DMS 273 treated with DMSO at 0.1 percent for 48 hours (cell line): ENCODE results near the gene SNRPD2.
"Not testable (repeated sequence)": the region's sequence is repeated elsewhere in the genome, so short reads cannot be mapped to it uniquely, and the experiment has no call there.

Source experiments
- DNase-seq: peaks from one replicate; lab custom pipeline; 2025; lab: John Stamatoyannopoulos, UW

The SNRPD2 gene

DNA sequence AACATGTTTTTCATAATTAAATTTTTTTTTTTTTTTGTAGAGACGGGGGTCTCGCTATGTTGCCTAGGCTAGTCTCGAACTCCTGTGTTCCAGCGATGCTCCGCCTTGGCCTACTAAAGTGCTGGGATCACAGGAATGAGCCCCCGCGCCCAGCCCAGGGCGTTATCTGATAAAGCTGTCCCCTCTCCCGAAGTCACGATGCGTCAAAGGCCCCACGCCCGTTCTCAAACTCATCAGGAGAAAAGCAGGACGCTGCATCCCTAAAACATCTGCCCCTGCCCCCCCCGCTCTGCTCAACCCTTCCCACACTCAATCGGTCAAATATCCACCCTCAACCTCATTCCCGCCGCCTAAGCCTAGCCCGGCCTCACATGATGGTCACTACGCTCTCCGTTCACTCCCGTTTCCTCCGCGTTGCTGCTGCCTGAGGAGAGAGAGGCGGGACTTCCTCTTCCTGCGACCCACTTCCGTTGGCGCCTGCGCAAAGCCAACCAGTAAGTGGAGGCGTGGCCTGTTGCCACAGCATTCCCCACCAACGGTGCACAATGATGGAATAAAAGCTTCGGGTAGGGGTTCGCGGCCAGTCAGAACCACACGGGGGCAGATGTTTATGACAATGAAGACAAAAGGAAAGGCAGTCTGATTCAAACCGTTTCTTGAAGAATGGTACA lies at the start of gene SNRPD2:
Gene SNRPD2, minus strand, starts transcription at position 438 of the 671 bp plus-strand sequence. Its CDS starts 65 bp downstream, at position 373.
- peak; percentile 90 for DNase-seq

DNA sequence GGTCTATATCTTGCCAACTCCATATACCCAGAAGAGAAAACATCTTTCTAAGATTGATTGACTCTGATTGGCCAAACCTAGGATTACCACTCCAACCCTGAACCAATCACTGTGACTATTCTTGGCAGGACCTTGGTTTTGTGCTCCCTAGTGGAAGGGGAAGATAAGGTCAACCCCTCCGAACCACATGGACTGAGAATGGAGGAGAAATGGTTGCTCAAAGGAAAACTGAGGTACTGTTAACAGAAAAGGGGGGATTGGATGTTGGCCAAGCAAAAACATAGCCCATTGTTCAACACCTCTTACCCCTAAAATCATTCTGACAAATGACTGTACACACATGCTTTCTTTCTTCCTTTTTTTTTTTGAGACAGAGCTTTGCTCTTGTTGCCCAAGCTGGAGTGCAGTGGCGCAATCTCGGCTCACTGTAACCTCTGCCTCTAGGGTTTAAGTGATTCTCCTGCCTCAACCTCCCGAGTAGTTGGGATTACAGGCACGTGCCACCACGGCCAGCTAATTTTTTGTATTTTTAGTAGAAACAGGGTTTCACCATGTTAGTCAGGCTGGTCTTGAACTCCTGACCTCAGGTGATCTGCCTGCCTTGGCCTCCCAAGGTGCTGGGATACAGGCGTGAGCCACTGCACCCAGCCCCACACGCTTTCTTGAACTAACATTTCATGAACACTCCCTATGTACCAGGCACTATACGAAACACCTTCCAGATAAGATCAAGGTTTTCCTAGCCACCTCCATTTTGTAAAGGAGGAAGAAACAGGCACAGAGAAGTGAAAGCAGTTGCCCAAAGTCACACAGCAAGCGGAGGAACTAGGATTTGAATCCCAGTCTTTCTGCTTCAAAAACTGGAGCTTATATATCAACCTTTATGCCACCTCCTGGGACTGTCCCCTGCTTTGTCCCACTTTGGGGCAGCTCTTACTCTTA lies 48.0 kb upstream of the SNRPD2 start:
- DNase-seq, result no peak

DNA sequence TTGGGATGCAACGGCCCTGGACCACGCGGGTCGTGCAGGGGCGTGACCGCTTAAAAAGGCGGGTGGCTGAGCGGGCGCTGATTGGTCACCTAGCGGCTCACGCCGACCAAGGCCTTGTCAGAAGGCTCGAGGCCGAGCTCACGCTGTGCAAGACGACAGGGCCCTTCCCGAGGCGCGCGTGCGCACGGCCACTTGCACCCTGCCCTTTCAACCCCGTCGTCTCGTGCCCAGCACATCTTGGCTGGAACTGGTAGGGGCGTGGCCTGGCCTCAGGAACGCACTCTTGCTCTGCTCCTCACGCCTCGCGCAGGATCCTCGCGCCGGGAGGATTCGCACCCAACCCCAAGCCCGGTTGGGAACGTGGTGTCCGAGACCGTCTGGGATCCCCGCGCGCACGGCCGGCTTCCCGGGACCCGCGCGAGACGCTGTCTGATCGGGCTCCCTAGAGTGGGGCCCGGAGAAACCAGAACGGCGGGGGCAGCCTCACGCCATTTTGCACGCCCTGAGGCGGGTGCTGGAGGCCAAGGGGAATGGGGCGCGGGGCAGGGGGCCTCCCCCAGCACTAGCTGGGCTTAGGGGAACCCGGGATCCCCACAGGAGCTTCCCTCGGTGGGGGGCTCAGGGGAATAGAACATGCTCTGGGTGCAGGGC lies 41.5 kb upstream of the SNRPD2 start, which contains the start of gene MEIOSIN:
Gene MEIOSIN, plus strand, starts transcription at position 280 of the 651 bp plus-strand sequence. CDS start 1,938 bp downstream, outside the sequence.
- DNase-seq, result no peak

DNA sequence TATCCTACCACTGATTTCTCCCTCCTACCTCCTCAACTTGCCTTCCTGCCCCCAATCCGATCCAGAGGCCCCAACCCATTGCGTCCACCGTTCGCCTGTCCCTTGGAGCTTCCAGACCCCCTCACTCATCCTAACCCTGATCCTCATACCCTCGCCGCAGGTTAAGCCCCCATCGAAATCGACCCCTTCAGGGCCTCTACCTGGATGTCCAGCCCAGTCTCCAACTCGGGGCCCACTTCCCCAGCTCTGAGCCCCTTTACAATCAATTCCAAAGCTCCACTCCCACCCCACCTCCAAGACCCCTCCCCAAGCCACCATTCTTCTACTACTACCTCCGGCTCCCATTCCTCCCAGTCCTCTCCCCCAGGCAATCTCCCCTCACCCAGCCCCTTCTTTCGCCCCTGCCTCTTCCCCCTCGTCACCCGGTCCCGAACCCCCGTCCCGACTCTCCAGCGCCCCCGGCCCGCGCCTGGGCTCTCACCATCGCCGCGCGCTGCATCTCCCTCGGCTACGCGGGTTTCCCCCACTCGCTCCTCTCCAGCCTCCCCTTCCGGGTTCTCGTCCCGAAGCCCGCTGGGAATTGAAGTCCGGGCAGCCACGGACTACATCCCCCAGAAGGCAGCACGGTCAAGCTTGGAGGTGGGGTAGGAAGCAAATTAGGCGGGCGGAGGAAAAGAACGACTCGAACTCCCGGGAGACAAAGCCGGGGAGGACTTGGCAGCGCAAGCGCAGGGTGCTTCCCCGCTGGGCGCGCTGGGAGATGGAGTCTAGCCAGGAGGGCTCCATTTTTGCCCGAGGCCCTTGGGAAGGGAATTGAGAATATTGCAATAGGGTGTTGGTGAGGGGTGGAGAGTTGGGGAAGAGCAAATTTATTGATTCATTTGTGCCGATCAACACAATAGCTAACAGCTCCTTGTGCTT lies 38.9 kb upstream of the SNRPD2 start, which contains the start of gene FBXO46:
Gene FBXO46, minus strand, starts transcription at position 529 of the 921 bp plus-strand sequence. CDS start 17,401 bp downstream, outside the sequence.
- peak; percentile 98 for DNase-seq

DNA sequence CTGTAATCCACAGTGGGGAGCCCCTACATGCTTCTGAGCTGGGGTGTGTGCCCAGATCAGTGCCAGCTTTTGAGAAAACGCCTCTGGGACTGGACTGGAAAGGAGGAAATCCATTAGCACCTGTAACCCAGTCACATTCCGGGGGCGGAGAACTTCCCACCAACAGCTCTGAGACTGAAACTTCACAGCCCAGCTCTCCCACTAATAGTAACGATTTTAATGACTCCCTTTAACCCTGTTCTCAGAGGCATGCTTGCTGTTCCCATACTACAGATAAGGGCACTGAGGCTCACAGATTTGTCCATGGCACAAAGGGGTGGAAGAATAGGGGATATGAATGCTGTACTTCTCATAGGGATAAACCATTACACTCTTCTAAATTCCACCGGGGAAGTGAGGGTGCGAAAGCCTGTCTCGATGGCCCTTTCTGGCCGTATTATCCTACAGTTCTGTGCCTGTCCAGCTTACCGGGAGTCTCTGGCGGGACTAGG lies 38.1 kb upstream of the SNRPD2 start:
- DNase-seq, result no peak

DNA sequence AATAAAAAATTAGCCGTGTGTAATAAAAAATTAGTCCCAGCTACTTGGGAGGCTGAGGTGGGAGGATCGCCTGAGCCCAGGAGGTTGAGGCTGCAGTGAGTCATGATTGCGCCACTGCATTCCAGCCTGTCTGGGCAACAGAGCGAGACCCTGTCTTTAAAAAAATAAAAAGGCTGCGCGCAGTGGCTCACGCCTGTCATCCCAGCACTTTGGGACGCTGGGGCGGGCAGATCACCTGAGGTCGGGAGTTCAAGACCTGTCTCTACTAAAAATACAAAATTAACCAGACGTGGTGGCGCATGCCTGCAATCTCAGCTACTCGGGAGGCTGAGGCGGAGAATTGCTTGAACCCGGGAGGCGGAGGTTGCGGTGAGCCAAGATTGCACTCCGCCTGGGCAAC lies 36.9 kb upstream of the SNRPD2 start:
- not testable (repeated sequence) for DNase-seq

DNA sequence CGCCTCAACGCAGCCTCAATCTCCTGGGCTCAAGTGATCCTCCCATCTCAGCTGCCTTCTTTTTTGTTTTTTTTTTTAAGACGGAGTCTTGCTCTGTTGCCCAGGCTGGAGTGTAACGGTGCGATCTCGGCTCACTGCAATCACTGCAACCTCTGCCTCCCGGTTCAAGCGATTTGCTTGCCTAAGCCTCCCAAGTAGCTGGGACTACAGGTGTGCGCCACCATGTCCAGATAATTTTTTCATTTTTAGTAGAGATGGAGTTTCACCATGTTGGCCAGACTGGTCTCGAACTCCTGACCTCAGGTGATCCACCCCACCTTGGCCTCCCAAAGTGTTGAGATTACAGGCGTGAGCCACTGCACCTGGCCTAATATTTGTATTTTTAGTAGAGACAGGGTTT lies 28.3 kb upstream of the SNRPD2 start:
- not testable (repeated sequence) for DNase-seq

DNA sequence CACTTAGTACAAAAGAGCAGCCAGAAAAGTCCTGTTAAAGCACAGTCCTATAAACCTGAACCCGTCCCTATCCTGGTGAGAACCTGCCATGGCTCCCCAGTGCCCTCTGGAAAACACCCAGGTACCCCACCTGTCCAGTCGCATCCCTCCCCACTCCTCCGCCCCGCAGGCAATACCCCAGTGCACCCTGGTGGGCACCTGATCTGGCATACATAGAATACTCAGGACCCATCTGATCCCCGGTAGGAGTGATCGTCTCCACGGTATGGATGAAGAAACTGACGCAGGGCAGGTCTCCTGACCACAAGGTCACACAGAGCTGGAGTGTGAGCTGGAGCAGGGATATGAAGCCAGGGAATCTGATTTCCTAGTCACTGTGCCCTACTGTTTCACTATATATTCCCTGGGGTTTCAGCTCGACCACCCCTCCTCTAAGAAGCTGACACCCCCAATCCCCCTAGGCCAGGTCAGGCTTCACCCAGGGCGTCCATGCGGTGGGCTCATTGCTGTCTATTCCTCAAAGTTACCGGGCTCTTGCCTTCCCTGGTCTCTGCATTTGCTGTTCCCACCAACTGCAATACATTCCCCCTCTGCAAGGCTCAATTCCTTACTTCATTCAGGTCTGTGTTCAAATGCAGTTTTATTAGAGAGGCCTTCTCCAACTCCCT lies 26.4 kb upstream of the SNRPD2 start:
- DNase-seq, result no peak

DNA sequence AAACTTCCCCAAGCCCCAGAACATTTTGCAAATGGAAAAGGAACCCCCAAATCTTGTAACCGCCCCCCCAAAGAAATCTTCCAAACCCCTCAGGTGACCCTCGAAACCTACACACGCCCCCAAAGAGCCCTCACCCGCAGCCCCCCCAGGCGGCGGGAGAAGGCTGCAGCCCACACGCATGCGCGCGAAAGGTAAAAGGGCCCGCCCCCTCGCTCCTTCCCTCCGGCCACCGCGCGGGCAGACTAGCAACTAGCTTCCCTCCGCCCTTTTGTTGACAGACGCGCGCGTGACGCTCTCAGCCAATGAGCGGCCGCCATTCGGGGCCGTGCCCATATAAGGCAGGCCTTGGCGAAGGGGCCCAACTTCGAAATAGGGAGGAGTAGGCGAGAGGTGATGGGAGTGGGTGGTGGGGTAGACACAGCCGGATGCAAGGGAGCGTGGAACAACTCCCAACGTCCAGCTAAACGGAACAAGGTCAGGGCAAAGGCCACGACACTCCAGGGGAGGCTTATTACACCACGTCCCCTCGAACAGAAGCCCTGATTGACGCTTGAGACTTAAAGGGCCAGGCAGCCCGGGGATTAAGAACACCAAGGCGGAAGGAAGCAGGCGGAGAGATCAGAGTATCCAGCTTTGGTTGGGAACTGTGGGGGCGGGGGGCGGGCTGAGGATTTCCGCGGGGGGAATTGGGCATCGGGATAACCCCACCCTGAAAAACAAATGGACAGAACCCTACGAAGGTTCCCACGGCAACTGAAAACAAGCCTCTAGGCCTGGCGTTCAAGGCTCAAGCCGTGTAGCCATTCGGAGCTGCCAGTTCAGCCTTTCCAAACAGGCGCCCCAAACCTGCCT lies 25.6 kb upstream of the SNRPD2 start:
- DNase-seq, result peak; percentile 98

DNA sequence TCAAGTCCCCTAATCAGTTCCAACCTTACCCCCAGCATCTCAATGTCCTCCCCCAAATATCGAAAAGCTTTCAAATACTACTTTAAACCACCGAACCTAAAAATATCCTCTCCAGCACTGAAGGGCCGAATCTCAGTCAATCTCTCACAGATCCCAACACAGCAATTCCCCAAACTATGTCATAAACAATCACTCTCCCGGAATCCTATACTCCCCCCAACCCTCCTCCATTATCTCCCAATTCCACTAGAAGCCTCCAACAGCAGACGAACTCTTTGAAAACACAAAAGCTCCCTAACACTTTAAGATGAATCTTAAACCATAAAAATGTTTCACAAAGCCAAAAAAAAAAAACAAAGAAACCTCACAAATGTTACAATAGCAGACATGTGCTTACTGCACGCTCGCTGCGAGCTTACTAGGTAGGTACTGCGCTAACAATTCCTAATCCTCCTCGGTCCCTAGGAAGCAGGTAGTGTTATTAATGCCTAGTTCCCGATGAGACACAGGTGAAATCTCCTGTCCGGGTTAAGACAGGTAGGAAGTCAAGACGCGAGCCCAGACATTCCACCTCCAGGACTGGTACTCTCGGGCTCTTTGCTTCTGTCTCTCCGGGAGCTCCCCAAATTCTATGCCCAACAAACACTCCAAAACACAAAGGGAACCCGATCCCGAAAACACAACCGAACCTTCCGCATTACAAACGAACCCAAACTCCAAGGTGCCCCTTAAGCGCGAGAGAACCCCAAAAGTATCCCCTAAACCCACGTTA lies 24.8 kb upstream of the SNRPD2 start:
- no peak for DNase-seq

DNA sequence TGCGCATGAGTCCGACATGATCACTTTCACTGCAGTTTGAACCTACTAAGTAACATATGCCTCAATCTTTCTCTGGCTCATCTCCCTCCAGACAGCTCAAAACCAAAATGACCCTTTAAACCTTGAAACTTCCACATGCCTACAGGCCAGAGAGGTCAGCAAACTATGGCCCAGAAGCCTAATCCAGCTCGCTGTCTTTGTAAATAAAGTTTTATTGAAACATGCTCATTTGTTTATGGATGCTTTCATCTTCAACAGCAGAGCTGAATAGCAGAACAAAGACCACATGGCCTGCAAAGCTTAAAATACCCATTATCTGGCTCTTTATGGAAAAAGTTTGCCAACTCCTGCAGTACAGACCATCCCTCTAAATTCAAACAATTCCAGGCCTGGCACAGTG lies 23.4 kb upstream of the SNRPD2 start:
- DNase-seq, result no peak

DNA sequence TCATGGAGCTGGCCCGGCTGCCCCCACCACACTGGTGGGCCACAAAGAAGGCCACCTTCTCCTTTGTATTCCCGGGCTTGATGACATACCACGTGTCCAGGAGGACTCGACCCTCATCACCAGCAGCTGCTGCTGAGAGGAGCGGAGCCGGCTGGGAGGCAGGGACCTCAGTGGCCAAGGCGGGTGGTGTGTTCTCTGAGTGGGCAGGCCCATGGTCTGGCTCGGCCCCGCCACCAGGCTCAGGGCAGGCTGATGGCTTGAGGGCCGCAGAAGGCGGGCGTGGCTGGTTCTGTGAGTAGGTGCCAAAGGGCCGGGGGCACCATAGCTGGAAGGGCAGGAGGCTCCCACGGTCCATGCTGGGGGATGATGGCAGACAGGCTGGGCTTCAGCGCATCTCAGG lies 21.4 kb upstream of the SNRPD2 start:
- DNase-seq, result no peak

DNA sequence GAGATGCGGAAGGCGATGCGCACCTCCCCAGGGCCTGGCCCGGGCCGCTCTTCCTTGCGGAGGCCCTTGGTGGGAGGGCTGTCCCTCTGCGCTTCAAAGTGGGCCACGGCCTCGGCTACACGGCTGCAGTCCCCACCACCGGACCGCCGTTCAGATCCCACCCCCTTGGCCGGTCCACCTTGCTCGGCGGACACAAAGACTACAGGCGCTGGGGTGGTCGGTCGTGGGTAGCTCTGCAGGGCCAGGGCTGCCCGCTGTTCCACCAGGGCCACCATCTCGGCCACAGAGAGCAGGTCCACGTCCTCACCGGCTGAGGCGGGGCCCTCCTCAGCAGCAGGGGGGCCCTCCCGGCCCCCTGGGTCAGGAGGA lies 20.9 kb upstream of the SNRPD2 start:
- no peak for DNase-seq

DNA sequence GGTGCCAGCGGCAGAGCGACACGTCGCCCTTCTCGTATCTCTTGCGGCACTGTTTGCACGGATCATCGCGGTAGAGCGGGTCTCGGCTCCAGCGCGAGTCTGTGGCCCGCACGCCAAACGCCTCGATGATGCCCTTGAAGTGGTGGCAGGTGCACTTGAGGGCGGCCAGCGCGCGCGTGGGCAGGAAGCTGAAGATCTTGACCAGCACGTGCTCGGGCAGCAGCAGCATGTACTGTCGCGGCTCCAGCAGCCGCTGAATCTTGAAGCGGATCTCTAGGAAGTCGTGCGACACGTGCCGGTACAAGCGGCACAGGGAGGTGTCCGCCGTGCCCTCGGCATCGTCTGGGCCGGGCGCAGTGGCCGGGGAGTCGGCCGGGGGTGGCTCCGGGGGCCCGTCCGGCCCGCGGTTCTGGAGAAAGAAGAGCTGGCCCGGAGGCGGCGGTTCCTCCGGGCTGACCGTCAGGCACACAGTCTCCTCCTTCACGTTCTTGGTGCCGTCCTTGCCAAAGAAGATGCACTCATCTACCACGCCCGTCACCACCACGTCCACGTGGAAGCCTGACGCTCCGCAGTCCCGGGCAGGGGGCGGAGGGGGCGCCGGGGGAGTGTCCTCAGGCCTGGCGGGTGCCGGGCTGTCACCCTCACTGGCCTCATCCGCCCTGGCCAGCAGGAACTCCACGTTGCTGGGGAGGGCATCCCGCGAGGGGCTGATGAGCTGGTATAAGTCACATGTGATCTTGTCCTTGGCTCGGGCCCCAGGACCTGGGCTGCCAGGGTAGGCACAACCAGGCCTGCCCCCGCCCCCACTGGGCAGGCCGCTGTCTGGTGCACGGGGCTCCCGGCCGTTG lies 20.3 kb upstream of the SNRPD2 start:
- DNase-seq, result no peak

DNA sequence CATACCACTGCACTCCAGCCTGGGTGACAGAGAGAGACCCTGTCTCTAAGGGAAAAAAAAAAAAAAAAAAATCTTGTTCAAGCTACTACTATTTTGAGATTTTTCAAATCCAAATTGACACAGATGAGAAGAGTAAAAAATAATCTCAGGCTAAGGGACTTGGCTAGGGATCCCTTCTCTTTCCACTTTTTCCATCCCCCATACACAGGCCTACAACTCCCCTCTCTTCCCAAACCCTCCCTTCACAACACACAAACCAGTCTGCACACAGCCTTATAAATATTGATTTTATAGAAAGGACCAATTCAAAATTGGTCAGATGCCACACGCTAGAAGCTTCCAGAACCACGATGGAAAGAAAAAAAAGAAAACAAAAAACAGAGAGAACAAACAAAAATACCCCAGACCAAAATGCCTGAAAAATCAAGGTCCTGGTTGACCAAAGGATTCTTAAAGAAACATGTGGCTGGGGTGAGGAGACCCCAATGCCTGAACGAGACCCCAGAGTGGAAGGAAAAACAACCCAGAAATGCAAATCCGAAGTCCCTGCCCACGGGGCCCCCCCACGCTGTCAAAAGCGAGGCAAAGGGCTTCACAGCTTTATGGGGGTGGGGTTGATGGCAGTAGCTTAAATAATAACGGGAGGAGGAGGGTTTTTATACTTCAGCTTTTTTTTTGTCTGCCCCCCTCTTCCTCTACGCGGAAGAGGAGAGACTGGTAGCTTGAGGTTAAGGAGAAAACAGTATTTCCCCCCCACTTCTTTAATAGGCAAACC lies 18.8 kb upstream of the SNRPD2 start:
- DNase-seq, result no peak

DNA sequence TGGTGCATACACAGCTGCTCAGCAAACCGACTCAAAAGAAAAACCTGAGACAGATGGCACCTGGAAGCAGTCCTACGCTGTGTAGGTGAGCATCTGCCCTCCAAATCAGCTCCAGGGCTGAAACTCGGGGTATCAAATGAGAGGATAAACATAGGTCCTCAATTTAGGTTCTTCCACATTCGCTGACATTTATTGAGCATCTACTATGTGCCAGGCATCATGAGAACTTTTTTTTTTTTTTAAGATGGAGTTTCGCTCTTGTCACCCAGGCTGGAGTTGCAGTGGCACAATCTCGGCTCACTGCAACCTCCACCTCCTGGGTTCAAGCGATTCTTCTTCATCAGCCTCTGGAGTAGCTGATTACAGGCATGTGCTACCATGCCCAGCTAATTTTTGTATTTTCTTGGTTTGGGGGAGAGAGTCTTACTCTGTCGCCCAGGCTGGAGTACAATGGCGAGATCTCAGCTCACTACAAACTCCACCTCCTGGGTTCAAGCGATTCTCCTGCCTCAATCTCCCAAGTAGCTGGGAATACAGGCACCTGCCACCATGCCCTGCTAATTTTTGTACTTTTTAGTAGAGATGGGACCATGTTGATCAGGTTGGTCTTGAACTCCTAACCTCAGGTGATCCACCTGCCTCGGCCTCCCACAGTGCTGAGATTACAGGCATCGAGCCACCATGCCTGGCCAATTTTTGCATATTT lies 14.1 kb upstream of the SNRPD2 start:
- no peak for DNase-seq
